MM.1S (cell line): ENCODE results near the gene NUCB2.
A peak's percentile ranks its signal among the peaks of the same experiment; 100 is the strongest.

Experiments used
- DNase-seq: peaks from one replicate; pipeline ENCODE4 v3.0.0-alpha.2; 2015
- H2AFZ ChIP-seq: fragments of 300-600 bp; sonication (generic); 2 replicates; pipeline ENCODE4 v1.6.0; 2016; ENCODE audit warnings: antibody characterized with exemption, low read length
- H3F3A ChIP-seq: fragments of 300-600 bp; sonication (generic); 2 replicates; pipeline ENCODE4 v1.6.1; 2016; ENCODE audit warnings: mild to moderate bottlenecking, antibody characterized with exemption, low read length, moderate library complexity, mixed read lengths; ENCODE audit not compliant: insufficient read depth
- H3K27ac ChIP-seq: fragments of 300-600 bp; sonication (generic); 2 replicates; pipeline ENCODE4 v1.5.1; 2016; ENCODE audit warnings: mild to moderate bottlenecking, low read length
- H3K27me3 ChIP-seq: fragments of 300-600 bp; sonication (generic); replicated peaks from 2 replicates; pipeline ENCODE4 v1.6.0; 2016; ENCODE audit warnings: low read length; ENCODE audit not compliant: insufficient read depth
- H3K36me3 ChIP-seq: fragments of 300-600 bp; sonication (generic); replicated peaks from 2 replicates; pipeline ENCODE4 v1.6.1; 2016; ENCODE audit warnings: mild to moderate bottlenecking, low read length, mixed read lengths; ENCODE audit not compliant: insufficient read depth
- H3K4me1 ChIP-seq: fragments of 300-600 bp; sonication (generic); 2 replicates; pipeline ENCODE4 v1.6.1; 2016; ENCODE audit warnings: low read length, mixed read lengths
- H3K4me2 ChIP-seq: fragments of 300-600 bp; sonication (generic); 2 replicates; pipeline ENCODE4 v1.6.0; 2016; ENCODE audit warnings: low read depth, low read length
- H3K4me3 ChIP-seq: fragments of 300-600 bp; sonication (generic); 2 replicates; pipeline ENCODE4 v1.5.1; 2016; ENCODE audit warnings: low read length, mixed read lengths
- H3K79me2 ChIP-seq: fragments of 300-600 bp; sonication (generic); 2 replicates; pipeline ENCODE4 v1.6.1; 2016; ENCODE audit warnings: mixed run types, low read length, mixed read lengths
- H3K9ac ChIP-seq: fragments of 300-600 bp; sonication (generic); 2 replicates; pipeline ENCODE4 v1.6.1; 2016; ENCODE audit warnings: low read length, mixed read lengths
- H3K9me2 ChIP-seq: fragments of 300-600 bp; sonication (generic); replicated peaks from 2 replicates; pipeline ENCODE4 v1.6.1; 2016; ENCODE audit warnings: mild to moderate bottlenecking, low read length, mixed read lengths; ENCODE audit not compliant: insufficient read depth
- H3K9me3 ChIP-seq: fragments of 300-600 bp; sonication (generic); replicated peaks from 2 replicates; pipeline ENCODE4 v1.6.1; 2016; ENCODE audit warnings: mild to moderate bottlenecking, low read length, mixed read lengths; ENCODE audit not compliant: insufficient read depth
- H4K20me1 ChIP-seq: fragments of 300-600 bp; sonication (generic); 2 replicates; pipeline ENCODE4 v1.6.1; 2016; ENCODE audit warnings: mild to moderate bottlenecking, low read length, moderate library complexity, mixed read lengths; ENCODE audit not compliant: insufficient read depth
- CTCF ChIP-seq: fragments of 300-600 bp; sonication (generic); IDR thresholded peaks from 2 replicates; pipeline ENCODE4 v1.5.1; 2016; ENCODE audit warnings: antibody characterized with exemption, low read length, mixed read lengths
- EZH2 ChIP-seq: fragments of 300-600 bp; sonication (generic); optimal IDR thresholded peaks from 2 replicates; pipeline ENCODE3; 2017; ENCODE audit warnings: low read depth, mild to moderate bottlenecking, antibody characterized with exemption, low read length, mixed read lengths
- EZH2phosphoT487 ChIP-seq: fragments of 300-600 bp; sonication (generic); IDR thresholded peaks from 2 replicates; pipeline ENCODE4 v1.6.1; 2018; ENCODE audit warnings: antibody characterized with exemption, low read length

Gene NUCB2

GRCh38 chr11:17353821-17354600 is 77.5 kb downstream of the NUCB2 start:
- peaks cover 12% of the 10 kb centered on the region; the same call in 1 of the 2 replicates for H3K4me1 ChIP-seq
- peaks cover 5% of the 10 kb centered on the region; the same call in 1 of the 2 replicates for H3F3A ChIP-seq
- H3K79me2 ChIP-seq: no peaks in the 10 kb centered on the region
- H3K9me3 ChIP-seq: no peaks in the 10 kb centered on the region
- no peaks in the 10 kb centered on the region for H3K36me3 ChIP-seq
- DNase-seq: no peak
- H3K27me3 ChIP-seq: peaks cover 26% of the 10 kb centered on the region
- no peaks in the 10 kb centered on the region for H4K20me1 ChIP-seq
- H2AFZ ChIP-seq: peak overlapping the region; percentile 87
- H3K4me2 ChIP-seq: peak overlapping the region; percentile 98
- no peaks in the 10 kb centered on the region for H3K9me2 ChIP-seq
- TF ChIP-seq CTCF: no peak; the same call in 1 of the 2 replicates
- TF ChIP-seq EZH2: no peak
- no peak for TF ChIP-seq EZH2phosphoT487
- peak overlapping the region; percentile 75 for H3K4me3 ChIP-seq
- H3K9ac ChIP-seq: peak overlapping the region; percentile 27; the same call in 1 of the 2 replicates
- H3K27ac ChIP-seq: no peak overlapping the region

- Histone ChIP-seq H3K9me3 (no peaks in the 10 kb centered on the region), H3K79me2 (no peaks in the 10 kb centered on the region), H3K4me1 (peaks cover 12% of the 10 kb centered on the region; the same call in 1 of the 2 replicates), H3K9me2 (no peaks in the 10 kb centered on the region), H2AFZ (no peak overlapping the region), H3K36me3 (no peaks in the 10 kb centered on the region), H3K27ac (no peak overlapping the region), H3K27me3 (peaks cover 26% of the 10 kb centered on the region), H3K4me2 (peak overlapping the region; percentile 98; the same call in 1 of the 2 replicates), H4K20me1 (no peaks in the 10 kb centered on the region), H3F3A (peaks cover 5% of the 10 kb centered on the region; the same call in 1 of the 2 replicates), H3K9ac (no peak overlapping the region), H3K4me3 (no peak overlapping the region)
- DNase-seq: peak; percentile 77
- TF ChIP-seq CTCF: peak; percentile 65
- no peak for TF ChIP-seq EZH2phosphoT487
- TF ChIP-seq EZH2: no peak
These were observed 78.1 kb downstream of the NUCB2 start for GRCh38 chr11:17354601-17354991.

GRCh38 chr11:17366495-17366894 is 90.0 kb downstream of the NUCB2 start:
- no peak for DNase-seq
- no peaks in the 10 kb centered on the region for H3K36me3 ChIP-seq
- no peak overlapping the region for H3K4me2 ChIP-seq
- H3F3A ChIP-seq: no peaks in the 10 kb centered on the region
- H4K20me1 ChIP-seq: no peaks in the 10 kb centered on the region
- no peaks in the 10 kb centered on the region for H3K4me1 ChIP-seq
- H3K9me2 ChIP-seq: no peaks in the 10 kb centered on the region
- H3K9ac ChIP-seq: no peak overlapping the region
- no peaks in the 10 kb centered on the region for H3K27me3 ChIP-seq
- TF ChIP-seq EZH2: no peak
- no peak for TF ChIP-seq CTCF
- TF ChIP-seq EZH2phosphoT487: no peak
- no peak overlapping the region for H2AFZ ChIP-seq
- no peak overlapping the region for H3K27ac ChIP-seq
- no peak overlapping the region for H3K4me3 ChIP-seq
- H3K9me3 ChIP-seq: no peaks in the 10 kb centered on the region
- H3K79me2 ChIP-seq: no peaks in the 10 kb centered on the region
